ENCODE data around the gene SEMA3D. TPM values are rescaled to one million over a fixed set of nuclear protein-coding genes. Genes with fewer than 3 reads are reported as not detected.

SEMA3D gene
- total and polyA plus RNA-seq, 2 of the 4 experiments (the other 2 are of a cell fraction), result 2.9 to 13.6 TPM

GRCh38 chr7:84981055-84981976 is 205.5 kb downstream of the SEMA3D start:
- Histone ChIP-seq H3K4me2 (ENCODE audit: low read depth, low read length) (no peak overlapping the region), H3K79me1 (ENCODE audit: low read depth in 1 of 2, low read length in 2 of 2) (no peaks in the 10 kb centered on the region), H4K8ac (ENCODE audit: low read depth in 2 of 2, low read length in 2 of 2) (0 out of 4 replicates have a peak overlapping the region, but pooled peaks of 1 of the 2 experiments have one; percentile 40), H3K36me3 (ENCODE audit: control insufficient read depth, insufficient read depth, low read length) (no peaks in the 10 kb centered on the region), H2AFZ (replicated peaks; ENCODE audit: low read length, poor library complexity) (peak overlapping the region; percentile 58), H3K4ac (ENCODE audit: low read depth, low read length) (no peak overlapping the region), H3K18ac (ENCODE audit: low read depth, low read length) (peak overlapping the region; percentile 64), H2BK15ac (ENCODE audit: low read depth, low read length) (no peak overlapping the region), H3K4me1 (ENCODE audit: control insufficient read depth, insufficient read depth, low read length) (peaks cover 3% of the 10 kb centered on the region; the same call in 1 of the 2 replicates), H3K9me1 (ENCODE audit: insufficient read depth, low read length) (no peaks in the 10 kb centered on the region), H3K56ac (ENCODE audit: extremely low read depth, insufficient read depth, low read length) (no peak overlapping the region), H3K4me3 (ENCODE audit: insufficient read depth, low read depth, low read length) (no peak overlapping the region), H4K91ac (ENCODE audit: insufficient read depth, low read depth, low read length) (no peak overlapping the region), H2BK5ac (ENCODE audit: low read depth, low read length, poor library complexity, severe bottlenecking) (no peak overlapping the region), H3K14ac (replicated peaks; ENCODE audit: low read depth, low read length) (no peak overlapping the region), H3K27me3 (ENCODE audit: control insufficient read depth, insufficient read depth, low read length) (no peaks in the 10 kb centered on the region), H3K9me3 (ENCODE audit: control insufficient read depth, insufficient read depth, low read length) (no peaks in the 10 kb centered on the region), H2BK20ac (ENCODE audit: low read depth, low read length) (0 out of 2 replicates have a peak overlapping the region, but pooled peaks have one; percentile 24), H4K20me1 (ENCODE audit: insufficient read depth, low read length) (no peaks in the 10 kb centered on the region), H4K5ac (ENCODE audit: low read depth, low read length) (peak overlapping the region; percentile 72), H2AK9ac (replicated peaks; ENCODE audit: low read depth, low read length, poor library complexity) (no peak overlapping the region), H2AK5ac (ENCODE audit: low read depth, low read length) (no peak overlapping the region), H3K23ac (ENCODE audit: low read depth, low read length) (no peak overlapping the region), H3K27ac (ENCODE audit: insufficient read depth, low read length) (no peak overlapping the region), H3K9ac (ENCODE audit: low read depth, low read length) (no peak overlapping the region), H2BK120ac (ENCODE audit: low read depth, low read length) (no peak overlapping the region)
- no peak for ATAC-seq (ENCODE audit: low read depth)
- dilution Hi-C loops (cut with HindIII; ENCODE audit: low sequenced_read_pairs, unreplicated experiment) (no loop called here), in situ Hi-C loops (cut with MboI; ENCODE audit: low sequenced_read_pairs) (no loop called here), intact Hi-C loops (cut with micrococcal nuclease) (no loop called here)
- ChIA-PET CTCF (no interaction called here), POLR2A (ENCODE audit: unreplicated experiment) (no interaction called here)
- no TSS peak for BruUV-seq (replicated peaks)
- WGBS, 2 experiments (ENCODE audit: extremely low coverage in 2 of 2, insufficient read length in 1 of 2), result 79% methylated on average over 2 of the region's 6 CpGs; no CpG with 5 or more reads in 1 of the 2 experiments
- no peak for DNase-seq
- no peak for TF ChIP-seq CTCF (conservative IDR thresholded peaks at IDR 0.05; ENCODE audit: low read depth, low read length)
- no peak for TF ChIP-seq MAZ (IDR thresholded peaks at IDR 0.05; ENCODE audit: borderline replicate concordance, low read depth, low read length)
- TF ChIP-seq RCOR1 (IDR thresholded peaks at IDR 0.05; ENCODE audit: insufficient replicate concordance, low read length), result no peak
- TF ChIP-seq USF2 (IDR thresholded peaks at IDR 0.05; ENCODE audit: low read depth, low read length), result no peak
- no peak for TF ChIP-seq NFE2L2 (IDR thresholded peaks at IDR 0.05; ENCODE audit: low read depth, low read length)
- TF ChIP-seq CHD1 (IDR thresholded peaks at IDR 0.05; ENCODE audit: low read depth, low read length), result no peak
- no peak for TF ChIP-seq SMC3 (IDR thresholded peaks at IDR 0.05; ENCODE audit: low read depth, low read length)
- TF ChIP-seq MAFK (IDR thresholded peaks at IDR 0.05; ENCODE audit: low read depth, low read length), result no peak
- TF ChIP-seq FOS (IDR thresholded peaks at IDR 0.05; ENCODE audit: low read depth, low read length), result no peak
- TF ChIP-seq MXI1 (IDR thresholded peaks at IDR 0.05; ENCODE audit: borderline replicate concordance, low read depth, low read length), result no peak
- TF ChIP-seq RFX5 (IDR thresholded peaks at IDR 0.05; ENCODE audit: low read depth, low read length), result no peak
- no peak for TF ChIP-seq BHLHE40 (IDR thresholded peaks at IDR 0.05; ENCODE audit: low read depth, low read length)
- TF ChIP-seq ELK1 (IDR thresholded peaks at IDR 0.05; ENCODE audit: borderline replicate concordance, low read depth, low read length), result no peak
- no peak for TF ChIP-seq RAD21 (IDR thresholded peaks at IDR 0.05; ENCODE audit: low read length)
